ENCODE data around the gene FBXO11. TPM values are rescaled to one million over a fixed set of nuclear protein-coding genes. Genes with fewer than 3 reads are reported as not detected.

The FBXO11 gene
- polyA plus RNA-seq, 1 of the 3 experiments (the other 2 are of a cell fraction) = 26.6 TPM

DNA sequence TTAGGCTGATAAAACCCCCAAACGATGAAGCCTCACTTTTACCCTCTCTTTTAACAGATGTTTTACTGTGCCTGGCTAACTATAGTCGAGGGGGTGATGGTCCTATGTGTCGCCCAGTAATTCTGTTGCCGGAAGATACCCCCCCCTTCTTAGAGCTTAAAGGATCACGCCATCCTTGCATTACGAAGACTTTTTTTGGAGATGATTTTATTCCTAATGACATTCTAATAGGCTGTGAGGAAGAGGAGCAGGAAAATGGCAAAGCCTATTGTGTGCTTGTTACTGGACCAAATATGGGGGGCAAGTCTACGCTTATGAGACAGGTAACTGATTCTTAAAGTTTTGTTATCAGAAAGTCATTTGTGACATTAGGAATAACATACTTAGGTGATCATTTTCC, 102.9 kb downstream of the FBXO11 start:
- ChIA-PET CTCF (interaction anchor here (0.7 kb wide), 1 partner anchor 54 kb away, joined by 3 read pairs; no protein-coding TSS in a partner anchor), POLR2A (no interaction called here)
- TF ChIP-seq FOXJ3 (CRISPR knock-in tag; IDR thresholded peaks at IDR 0.05) = no peak
- TF ChIP-seq, protein P1, sequence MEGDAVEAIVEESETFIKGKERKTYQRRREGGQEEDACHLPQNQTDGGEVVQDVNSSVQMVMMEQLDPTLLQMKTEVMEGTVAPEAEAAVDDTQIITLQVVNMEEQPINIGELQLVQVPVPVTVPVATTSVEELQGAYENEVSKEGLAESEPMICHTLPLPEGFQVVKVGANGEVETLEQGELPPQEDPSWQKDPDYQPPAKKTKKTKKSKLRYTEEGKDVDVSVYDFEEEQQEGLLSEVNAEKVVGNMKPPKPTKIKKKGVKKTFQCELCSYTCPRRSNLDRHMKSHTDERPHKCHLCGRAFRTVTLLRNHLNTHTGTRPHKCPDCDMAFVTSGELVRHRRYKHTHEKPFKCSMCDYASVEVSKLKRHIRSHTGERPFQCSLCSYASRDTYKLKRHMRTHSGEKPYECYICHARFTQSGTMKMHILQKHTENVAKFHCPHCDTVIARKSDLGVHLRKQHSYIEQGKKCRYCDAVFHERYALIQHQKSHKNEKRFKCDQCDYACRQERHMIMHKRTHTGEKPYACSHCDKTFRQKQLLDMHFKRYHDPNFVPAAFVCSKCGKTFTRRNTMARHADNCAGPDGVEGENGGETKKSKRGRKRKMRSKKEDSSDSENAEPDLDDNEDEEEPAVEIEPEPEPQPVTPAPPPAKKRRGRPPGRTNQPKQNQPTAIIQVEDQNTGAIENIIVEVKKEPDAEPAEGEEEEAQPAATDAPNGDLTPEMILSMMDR (IDR thresholded peaks at IDR 0.05) = no peak
- TF ChIP-seq MXI1 (IDR thresholded peaks at IDR 0.05; ENCODE audit: low read depth, low read length) = no peak
- no peak for TF ChIP-seq RCOR1 (IDR thresholded peaks at IDR 0.05; ENCODE audit: low read length)
- TF ChIP-seq SMC3 (IDR thresholded peaks at IDR 0.05; ENCODE audit: low read depth, low read length) = no peak
- peaks cover 16% of the 10 kb centered on the region for H4K20me1 ChIP-seq (ENCODE audit: insufficient read depth)
- no peak overlapping the region for H3K9ac ChIP-seq
- DNase-seq = no peak
- H3K9me2 ChIP-seq = no peaks in the 10 kb centered on the region
- peaks cover 91 to 97% of the 10 kb centered on the region in 2 experiments for H3K36me3 ChIP-seq (replicated peaks in 1 of 2; ENCODE audit: control insufficient read depth in 1 of 2, insufficient read depth in 2 of 2, low read length in 1 of 2)
- H3K4me2 ChIP-seq = no peak overlapping the region
- 95% methylated on average over 7 of the region's 7 CpGs for WGBS (ENCODE audit: low lambda C conversion rate)
- peaks cover 6% of the 10 kb centered on the region; the same call in 1 of the 2 replicates for H3K9me3 ChIP-seq
- H3F3A ChIP-seq (replicated peaks; ENCODE audit: insufficient read depth) = peaks cover 46% of the 10 kb centered on the region
- peaks cover 0 to 6% of the 10 kb centered on the region in 2 experiments; a peak in 1 of 4 replicates for H3K4me1 ChIP-seq (ENCODE audit: control insufficient read depth in 1 of 2, insufficient read depth in 2 of 2, low read depth in 1 of 2, low read length in 1 of 2)
- H2AFZ ChIP-seq (ENCODE audit: low read depth) = no peak overlapping the region
- H3K4me3 ChIP-seq (ENCODE audit: low read depth in 2 of 2, low read length in 1 of 2) = no peak overlapping the region; a peak in 1 of 4 replicates
- H3K27me3 ChIP-seq (ENCODE audit: insufficient read depth) = no peaks in the 10 kb centered on the region
- no peak overlapping the region for H3K27ac ChIP-seq (ENCODE audit: low read depth in 2 of 2, low read length in 1 of 2)
- peaks cover 73% of the 10 kb centered on the region for H3K79me2 ChIP-seq (ENCODE audit: insufficient read depth)

GRCh38 chr2:47801118-47801517, 105.2 kb downstream of the FBXO11 start:
- no peak overlapping the region for H3K4me2 ChIP-seq
- no peak overlapping the region for H2AFZ ChIP-seq (ENCODE audit: low read depth)
- peaks cover 0 to under 1% of the 10 kb centered on the region in 2 experiments; a peak in 1 of 4 replicates for H3K4me1 ChIP-seq (ENCODE audit: control insufficient read depth in 1 of 2, insufficient read depth in 2 of 2, low read depth in 1 of 2, low read length in 1 of 2)
- H3K27me3 ChIP-seq (ENCODE audit: insufficient read depth) = no peaks in the 10 kb centered on the region
- H3F3A ChIP-seq (replicated peaks; ENCODE audit: insufficient read depth) = peaks cover 43% of the 10 kb centered on the region
- no peak overlapping the region for H3K4me3 ChIP-seq (ENCODE audit: low read depth in 2 of 2, low read length in 1 of 2)
- ChIA-PET CTCF (interaction anchor here (1.7 kb wide), 1 partner anchor 33 kb away, joined by 4 read pairs; no protein-coding TSS in a partner anchor), POLR2A (no interaction called here)
- no peak for DNase-seq
- 92% methylated on average over 3 of the region's 3 CpGs for WGBS (ENCODE audit: low lambda C conversion rate)
- no peaks in the 10 kb centered on the region for H3K9me2 ChIP-seq
- peaks cover 6% of the 10 kb centered on the region; the same call in 1 of the 2 replicates for H3K9me3 ChIP-seq
- H3K36me3 ChIP-seq (replicated peaks in 1 of 2; ENCODE audit: control insufficient read depth in 1 of 2, insufficient read depth in 2 of 2, low read length in 1 of 2) = peaks cover 91 to 94% of the 10 kb centered on the region in 2 experiments
- H3K27ac ChIP-seq (ENCODE audit: low read depth in 2 of 2, low read length in 1 of 2) = no peak overlapping the region
- H3K79me2 ChIP-seq (ENCODE audit: insufficient read depth) = peaks cover 89% of the 10 kb centered on the region
- no peak overlapping the region for H3K9ac ChIP-seq
- peaks cover 35% of the 10 kb centered on the region for H4K20me1 ChIP-seq (ENCODE audit: insufficient read depth)
- TF ChIP-seq FOXJ3 (CRISPR knock-in tag; IDR thresholded peaks at IDR 0.05) (no peak), YY1 (IDR thresholded peaks at IDR 0.05; ENCODE audit: low read depth) (no peak), MAX (IDR thresholded peaks at IDR 0.05; ENCODE audit: low read depth) (no peak), NFIC (IDR thresholded peaks at IDR 0.05; ENCODE audit: borderline replicate concordance) (no peak), CHD2 (IDR thresholded peaks at IDR 0.05; ENCODE audit: low read length, partially characterized antibody) (no peak), TCF12 (IDR thresholded peaks at IDR 0.05) (no peak), SIN3A (IDR thresholded peaks at IDR 0.05; ENCODE audit: borderline replicate concordance, low read depth, low read length) (no peak)

Data from SK-N-SH (cell line).